ENCODE results near the gene BSN.

The BSN gene

DNA sequence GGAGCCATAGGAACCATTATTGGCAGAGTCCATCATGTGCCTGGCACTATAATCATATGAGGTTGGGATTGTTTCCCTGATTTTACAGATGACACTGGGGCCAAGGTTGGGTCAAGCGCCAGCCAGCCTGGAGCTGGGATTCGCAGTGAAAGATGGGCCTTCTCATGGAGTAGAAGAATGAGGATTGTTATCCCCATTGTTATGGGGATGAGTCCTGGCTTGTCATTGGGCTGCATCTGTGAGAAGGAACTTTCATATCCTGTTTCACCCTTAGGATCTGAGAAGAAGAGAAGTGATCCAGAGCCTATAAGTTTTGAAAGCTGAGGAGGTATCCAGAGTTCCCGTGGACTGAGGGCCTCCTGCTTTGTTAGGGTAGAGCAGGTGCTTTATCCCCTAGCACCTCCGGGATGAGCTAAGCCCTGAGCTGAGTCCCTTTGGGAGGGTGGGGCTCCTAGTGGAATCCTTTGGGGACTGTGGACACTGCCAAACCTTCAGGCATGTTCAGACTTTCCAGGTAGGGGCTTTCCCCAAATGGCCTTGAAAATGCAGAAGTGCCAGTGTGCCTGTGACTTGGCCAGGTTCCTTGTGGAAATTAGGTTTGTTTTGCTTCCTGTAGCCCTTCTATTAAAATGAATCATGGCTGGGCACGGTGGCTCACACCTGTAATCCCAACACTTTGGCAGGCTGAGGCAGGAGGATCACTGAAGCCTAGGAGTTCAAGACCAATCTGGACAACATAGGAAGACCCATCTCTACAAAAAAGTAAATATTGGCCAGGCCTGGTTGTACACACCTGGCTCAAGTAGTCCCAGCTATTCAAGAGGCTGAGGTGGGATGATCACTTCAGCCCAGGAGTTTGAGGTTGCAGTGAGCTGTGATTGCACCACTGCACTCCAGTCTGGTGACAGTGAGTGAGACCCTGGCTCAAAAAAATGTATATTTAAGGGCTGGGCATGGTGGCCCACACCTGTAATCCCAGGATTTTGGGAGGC, 30.2 kb upstream of the BSN start:
- TF ChIP-seq, protein P1, sequence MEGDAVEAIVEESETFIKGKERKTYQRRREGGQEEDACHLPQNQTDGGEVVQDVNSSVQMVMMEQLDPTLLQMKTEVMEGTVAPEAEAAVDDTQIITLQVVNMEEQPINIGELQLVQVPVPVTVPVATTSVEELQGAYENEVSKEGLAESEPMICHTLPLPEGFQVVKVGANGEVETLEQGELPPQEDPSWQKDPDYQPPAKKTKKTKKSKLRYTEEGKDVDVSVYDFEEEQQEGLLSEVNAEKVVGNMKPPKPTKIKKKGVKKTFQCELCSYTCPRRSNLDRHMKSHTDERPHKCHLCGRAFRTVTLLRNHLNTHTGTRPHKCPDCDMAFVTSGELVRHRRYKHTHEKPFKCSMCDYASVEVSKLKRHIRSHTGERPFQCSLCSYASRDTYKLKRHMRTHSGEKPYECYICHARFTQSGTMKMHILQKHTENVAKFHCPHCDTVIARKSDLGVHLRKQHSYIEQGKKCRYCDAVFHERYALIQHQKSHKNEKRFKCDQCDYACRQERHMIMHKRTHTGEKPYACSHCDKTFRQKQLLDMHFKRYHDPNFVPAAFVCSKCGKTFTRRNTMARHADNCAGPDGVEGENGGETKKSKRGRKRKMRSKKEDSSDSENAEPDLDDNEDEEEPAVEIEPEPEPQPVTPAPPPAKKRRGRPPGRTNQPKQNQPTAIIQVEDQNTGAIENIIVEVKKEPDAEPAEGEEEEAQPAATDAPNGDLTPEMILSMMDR (IDR thresholded peaks at IDR 0.05; ENCODE audit: low read depth, low read length, missing control alignments), result no peak
- H3K4me3 ChIP-seq (ENCODE audit: low read depth, low read length), result no peak overlapping the region
- DNase-seq, result no peak
- H3K27ac ChIP-seq, result no peak overlapping the region
- H3K27me3 ChIP-seq (replicated peaks), result no peaks in the 10 kb centered on the region
- in situ Hi-C loops (cut with HindIII; ENCODE audit: low pct_ligation_motif_present, low sequenced_read_pairs), result no loop called here
- no peaks in the 10 kb centered on the region for H3K36me3 ChIP-seq (replicated peaks)

DNA sequence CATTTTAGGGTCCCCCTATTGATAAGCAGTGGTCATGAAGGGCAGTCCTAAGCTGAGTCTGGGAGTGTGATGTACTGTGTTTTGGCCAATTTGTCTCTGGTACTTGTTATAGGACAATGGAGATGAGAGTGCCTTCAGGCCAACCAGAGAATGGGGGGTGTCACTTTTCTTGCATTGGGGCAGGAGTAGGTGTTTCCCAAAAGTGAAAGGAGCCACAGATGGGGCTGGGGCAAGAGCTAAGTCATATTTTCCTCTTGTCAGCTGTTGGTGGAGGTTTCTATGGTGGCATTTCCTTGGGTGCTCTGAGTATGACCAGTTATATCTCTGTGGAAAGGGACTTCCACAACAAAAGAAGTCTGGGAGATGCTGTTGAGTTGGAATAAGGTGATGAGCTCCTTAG, 24.7 kb upstream of the BSN start:
- TF ChIP-seq, protein P1 (IDR thresholded peaks at IDR 0.05; ENCODE audit: low read depth, low read length, missing control alignments), result no peak

DNA sequence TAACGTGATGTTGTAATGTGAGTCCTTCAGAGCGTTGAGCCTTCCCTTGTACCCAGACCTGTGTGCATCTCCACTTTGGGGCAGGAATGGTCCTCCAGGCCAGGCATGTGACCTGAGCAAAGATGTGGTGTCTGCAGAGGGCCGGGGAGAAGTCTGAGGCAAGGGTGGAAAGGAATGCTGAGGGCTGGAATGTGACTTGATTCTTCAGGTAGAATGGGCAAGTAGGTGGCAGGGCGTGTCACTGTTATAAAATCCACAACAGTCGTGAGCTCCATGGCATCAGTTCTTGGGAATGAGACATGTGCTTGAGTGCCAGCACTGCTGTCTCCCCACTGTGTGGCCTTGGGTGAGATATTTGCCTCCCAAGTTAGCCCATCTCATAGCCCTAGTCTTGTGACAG, 24.0 kb upstream of the BSN start:
- TF ChIP-seq, protein P1 (IDR thresholded peaks at IDR 0.05; ENCODE audit: low read depth, low read length, missing control alignments), result no peak
- no peak overlapping the region for H3K27ac ChIP-seq
- in situ Hi-C loops (cut with HindIII; ENCODE audit: low pct_ligation_motif_present, low sequenced_read_pairs), result no loop called here
- peaks cover 6% of the 10 kb centered on the region for H3K36me3 ChIP-seq (replicated peaks)
- H3K4me3 ChIP-seq (ENCODE audit: low read depth, low read length), result no peak overlapping the region
- no peak for DNase-seq
- H3K27me3 ChIP-seq (replicated peaks), result no peaks in the 10 kb centered on the region

More for the DNA sequence above, 24.7 kb upstream of the BSN start:
- H3K27ac ChIP-seq, result no peak overlapping the region
- no peaks in the 10 kb centered on the region for H3K27me3 ChIP-seq (replicated peaks)
- H3K4me3 ChIP-seq (ENCODE audit: low read depth, low read length), result no peak overlapping the region
- DNase-seq, result no peak
- H3K36me3 ChIP-seq (replicated peaks), result peaks cover 6% of the 10 kb centered on the region
- in situ Hi-C loops (cut with HindIII; ENCODE audit: low pct_ligation_motif_present, low sequenced_read_pairs), result no loop called here

DNA sequence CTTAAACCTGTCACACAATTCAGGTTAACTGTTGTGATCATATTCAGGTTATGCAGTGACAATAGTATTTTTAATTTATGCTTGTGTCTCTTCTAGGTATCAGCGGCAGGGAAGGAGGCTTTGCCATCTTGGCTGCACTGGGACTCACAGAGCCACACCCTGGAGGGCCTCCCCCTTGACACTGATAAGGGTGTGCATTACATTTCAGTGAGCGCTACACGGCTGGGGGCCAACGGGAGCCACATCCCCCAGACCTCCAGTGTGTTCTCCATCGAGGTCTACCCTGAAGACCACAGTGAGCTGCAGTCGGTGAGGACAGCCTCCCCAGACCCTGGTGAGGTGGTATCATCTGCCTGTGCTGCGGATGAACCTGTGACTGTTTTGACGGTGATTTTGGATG, 23.6 kb upstream of the BSN start:
- Histone ChIP-seq H3K27ac (no peak overlapping the region), H3K36me3 (replicated peaks) (peaks cover 6% of the 10 kb centered on the region), H3K4me3 (ENCODE audit: low read depth, low read length) (no peak overlapping the region), H3K27me3 (replicated peaks) (no peaks in the 10 kb centered on the region)
- DNase-seq, result no peak
- TF ChIP-seq, protein P1 (IDR thresholded peaks at IDR 0.05; ENCODE audit: low read depth, low read length, missing control alignments), result no peak
- in situ Hi-C loops (cut with HindIII; ENCODE audit: low pct_ligation_motif_present, low sequenced_read_pairs), result no loop called here

DNA sequence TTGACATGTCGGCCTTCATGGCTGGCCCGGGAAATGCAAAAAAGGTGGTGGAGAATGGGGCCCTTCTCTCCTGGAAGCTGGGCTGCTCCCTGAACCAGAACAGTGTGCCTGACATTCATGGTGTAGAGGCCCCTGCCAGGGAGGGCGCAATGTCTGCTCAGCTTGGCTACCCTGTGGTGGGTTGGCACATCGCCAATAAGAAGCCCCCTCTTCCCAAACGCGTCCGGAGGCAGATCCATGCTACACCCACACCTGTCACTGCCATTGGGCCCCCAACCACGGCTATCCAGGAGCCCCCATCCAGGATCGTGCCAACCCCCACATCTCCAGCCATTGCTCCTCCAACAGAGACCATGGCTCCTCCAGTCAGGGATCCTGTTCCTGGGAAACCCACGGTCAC, 23.1 kb upstream of the BSN start:
- TF ChIP-seq, protein P1 (IDR thresholded peaks at IDR 0.05; ENCODE audit: low read depth, low read length, missing control alignments), result no peak
- Histone ChIP-seq H3K36me3 (replicated peaks) (peaks cover 6% of the 10 kb centered on the region), H3K27me3 (replicated peaks) (no peaks in the 10 kb centered on the region), H3K27ac (no peak overlapping the region), H3K4me3 (ENCODE audit: low read depth, low read length) (no peak overlapping the region)
- in situ Hi-C loops (cut with HindIII; ENCODE audit: low pct_ligation_motif_present, low sequenced_read_pairs), result no loop called here
- no peak for DNase-seq

Measured in brain microvascular endothelial cell (primary cell).